Neural progenitor cell (in vitro differentiated cells): Measurements from ENCODE around the gene SVOP.
"Not testable (repeated sequence)": the region's sequence is repeated elsewhere in the genome, so short reads cannot be mapped to it uniquely, and the experiment has no call there.

Experiments
- CTCF ChIP-seq: fragments of 200-600 bp; sonication (generic); IDR thresholded peaks from 2 replicates; pipeline ENCODE4 v1.5.1; 2017; ENCODE audit warnings: antibody characterized with exemption, mild to moderate bottlenecking
- EZH2 ChIP-seq: fragments of 200-600 bp; sonication (generic); IDR thresholded peaks from 2 replicates; pipeline ENCODE4 v1.6.1; 2017; ENCODE audit warnings: antibody characterized with exemption, mild to moderate bottlenecking, moderate library complexity

DNA sequence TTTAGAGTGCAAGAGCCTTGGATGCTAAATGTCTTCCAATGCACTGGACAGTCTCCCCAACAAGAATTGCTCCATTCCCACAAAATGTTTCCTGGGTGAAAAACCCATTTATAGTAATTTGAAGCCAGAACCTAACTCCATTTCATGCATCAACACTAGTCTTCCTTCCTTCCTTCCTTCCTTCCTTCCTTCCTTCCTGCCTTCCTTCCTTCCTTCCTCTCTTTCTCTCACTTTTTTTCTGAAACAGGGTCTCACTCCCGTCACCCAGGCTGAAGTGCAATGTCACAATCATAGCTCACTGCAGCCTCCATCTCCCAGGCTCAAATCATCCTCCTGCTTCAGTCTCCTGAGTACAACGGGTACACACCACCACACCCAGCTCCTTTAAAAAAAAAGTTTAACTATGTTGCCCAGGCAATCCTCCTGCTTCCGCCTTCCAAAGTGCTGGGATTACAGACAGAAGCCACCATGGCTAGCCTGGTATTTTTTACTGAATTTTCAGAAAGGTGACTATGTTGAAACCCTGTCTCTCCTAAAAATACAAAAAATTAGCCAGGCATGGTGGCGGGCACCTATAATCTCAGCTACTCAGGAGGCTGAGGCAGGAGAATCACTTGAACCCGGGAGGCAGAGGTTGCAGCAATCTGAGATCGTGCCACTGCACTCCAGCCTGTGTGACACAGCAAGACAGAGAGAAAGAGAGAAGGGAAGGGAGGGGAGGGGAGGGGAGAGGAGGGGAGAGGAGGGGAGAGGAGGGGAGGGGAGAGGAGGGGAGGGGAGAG, 161.5 kb downstream of the SVOP start:
- not testable (repeated sequence) for TF ChIP-seq CTCF, EZH2
